ENCODE data around the gene IRF8.

IRF8 gene

DNA sequence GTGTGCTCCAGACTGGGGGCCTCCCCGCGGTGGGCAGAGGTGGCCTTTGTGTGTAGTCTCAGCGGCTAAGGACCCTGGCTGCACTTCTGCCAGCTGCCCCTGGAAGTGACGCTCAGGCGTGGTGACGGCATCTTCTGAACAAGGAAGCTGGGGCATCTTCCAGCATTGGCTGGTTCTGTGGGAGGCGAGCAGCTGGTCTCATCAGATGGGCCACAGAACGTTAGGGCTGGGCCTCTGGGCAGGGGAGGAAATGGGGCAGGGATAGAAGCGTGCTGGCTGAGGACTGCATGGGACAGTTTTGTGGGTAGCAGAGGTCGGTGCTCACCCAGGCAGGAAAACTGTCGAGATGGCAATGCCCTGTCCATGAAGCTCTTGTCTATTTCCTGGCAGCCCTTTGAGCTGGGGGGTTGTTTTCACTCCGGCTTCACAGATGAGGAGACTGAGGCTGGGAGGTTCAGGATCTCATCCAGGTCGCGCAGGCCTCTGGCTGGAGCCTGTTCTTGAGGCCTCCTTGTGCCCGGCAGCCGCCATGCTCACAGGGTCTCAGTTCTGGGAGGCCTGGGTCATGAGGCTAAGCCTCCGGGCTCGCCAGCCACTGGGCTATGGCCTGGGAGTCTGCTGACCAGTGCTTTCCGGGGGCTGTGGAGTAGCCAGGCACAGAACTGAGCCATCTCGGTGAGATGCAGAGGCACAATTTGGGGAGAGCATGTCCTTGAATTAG lies 16.3 kb downstream of the IRF8 start:
- DNase-seq: no peak

DNA sequence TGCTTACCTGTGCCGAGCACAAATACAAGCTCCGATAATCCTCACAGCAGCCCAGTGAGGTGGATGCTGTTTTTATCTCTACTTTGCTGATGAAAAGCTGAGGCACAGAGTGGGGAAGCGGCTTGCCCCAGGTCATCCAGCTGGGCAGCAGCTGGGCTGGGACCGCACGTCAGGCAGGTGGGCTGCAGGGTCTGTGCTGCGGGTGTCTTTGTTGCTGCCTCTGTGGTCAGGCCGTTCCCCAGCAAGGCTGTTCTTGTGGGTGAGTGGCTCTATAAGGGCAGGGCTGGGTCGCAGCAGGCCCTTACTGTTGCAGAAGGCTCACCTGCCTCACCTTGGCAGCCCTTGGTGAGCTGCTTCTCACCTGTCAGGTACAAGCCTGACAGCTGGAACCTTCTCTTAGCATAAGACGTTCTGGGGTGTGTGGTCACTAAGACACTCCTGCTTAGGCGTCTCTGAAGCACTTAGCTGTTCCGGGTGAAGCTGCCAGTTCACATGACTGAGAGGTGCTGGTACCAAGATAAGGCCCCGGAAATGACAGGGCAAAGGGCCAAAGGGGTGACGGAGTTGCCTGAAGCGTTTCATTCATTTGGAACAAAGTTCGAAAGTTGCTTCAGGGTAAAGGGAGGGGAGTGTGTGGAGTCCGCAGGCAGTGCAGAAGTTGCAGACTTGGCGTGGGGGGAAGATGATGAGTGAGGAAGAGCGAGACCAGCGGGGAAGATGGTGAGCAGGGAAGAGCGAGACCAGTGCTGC lies 17.4 kb downstream of the IRF8 start:
- no peak for DNase-seq

DNA sequence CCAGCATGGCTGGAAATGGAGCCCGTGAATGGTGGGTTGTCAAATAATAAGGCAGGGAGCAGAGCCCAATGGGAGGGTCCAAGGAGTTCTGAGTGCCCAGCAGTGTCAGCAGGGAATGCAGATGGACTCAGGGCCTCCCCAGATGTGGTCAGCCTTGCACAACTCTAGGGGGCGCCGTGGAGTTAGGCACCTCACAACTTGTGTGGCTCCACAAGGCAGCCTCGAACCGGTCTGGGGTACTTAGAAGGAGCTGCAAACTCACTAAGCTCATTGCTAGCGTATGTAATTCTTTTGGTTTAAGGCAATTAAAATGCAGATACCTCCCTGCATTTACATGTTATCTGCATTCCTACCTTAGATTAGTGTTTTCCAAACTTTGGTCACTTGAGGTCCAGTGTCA lies 18.1 kb downstream of the IRF8 start:
- no peak for DNase-seq

DNA sequence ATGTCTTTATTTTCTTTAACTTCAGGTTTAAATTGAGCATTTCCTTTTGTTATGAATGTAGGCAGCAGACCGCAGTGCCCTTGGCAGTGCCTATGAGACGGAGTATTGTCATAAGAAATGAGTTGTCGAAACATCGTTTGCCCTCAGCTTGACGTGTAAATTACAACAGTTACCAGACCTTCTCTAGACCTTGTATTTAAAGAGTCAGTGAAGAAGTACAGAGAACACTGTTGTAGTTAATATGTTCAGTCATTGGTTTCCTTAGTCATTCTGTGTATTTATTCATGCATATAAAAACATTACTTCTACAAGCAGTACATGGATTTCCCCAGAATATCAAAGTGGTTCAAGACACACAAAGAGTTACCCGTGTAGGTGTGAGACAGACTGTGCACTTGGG lies 19.0 kb downstream of the IRF8 start:
- no peak for DNase-seq

DNA sequence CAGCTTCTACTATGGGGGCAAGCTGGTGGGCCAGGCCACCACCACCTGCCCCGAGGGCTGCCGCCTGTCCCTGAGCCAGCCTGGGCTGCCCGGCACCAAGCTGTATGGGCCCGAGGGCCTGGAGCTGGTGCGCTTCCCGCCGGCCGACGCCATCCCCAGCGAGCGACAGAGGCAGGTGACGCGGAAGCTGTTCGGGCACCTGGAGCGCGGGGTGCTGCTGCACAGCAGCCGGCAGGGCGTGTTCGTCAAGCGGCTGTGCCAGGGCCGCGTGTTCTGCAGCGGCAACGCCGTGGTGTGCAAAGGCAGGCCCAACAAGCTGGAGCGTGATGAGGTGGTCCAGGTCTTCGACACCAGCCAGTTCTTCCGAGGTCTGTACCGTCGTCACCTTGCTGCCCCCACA lies 19.5 kb downstream of the IRF8 start:
- DNase-seq: no peak

DNA sequence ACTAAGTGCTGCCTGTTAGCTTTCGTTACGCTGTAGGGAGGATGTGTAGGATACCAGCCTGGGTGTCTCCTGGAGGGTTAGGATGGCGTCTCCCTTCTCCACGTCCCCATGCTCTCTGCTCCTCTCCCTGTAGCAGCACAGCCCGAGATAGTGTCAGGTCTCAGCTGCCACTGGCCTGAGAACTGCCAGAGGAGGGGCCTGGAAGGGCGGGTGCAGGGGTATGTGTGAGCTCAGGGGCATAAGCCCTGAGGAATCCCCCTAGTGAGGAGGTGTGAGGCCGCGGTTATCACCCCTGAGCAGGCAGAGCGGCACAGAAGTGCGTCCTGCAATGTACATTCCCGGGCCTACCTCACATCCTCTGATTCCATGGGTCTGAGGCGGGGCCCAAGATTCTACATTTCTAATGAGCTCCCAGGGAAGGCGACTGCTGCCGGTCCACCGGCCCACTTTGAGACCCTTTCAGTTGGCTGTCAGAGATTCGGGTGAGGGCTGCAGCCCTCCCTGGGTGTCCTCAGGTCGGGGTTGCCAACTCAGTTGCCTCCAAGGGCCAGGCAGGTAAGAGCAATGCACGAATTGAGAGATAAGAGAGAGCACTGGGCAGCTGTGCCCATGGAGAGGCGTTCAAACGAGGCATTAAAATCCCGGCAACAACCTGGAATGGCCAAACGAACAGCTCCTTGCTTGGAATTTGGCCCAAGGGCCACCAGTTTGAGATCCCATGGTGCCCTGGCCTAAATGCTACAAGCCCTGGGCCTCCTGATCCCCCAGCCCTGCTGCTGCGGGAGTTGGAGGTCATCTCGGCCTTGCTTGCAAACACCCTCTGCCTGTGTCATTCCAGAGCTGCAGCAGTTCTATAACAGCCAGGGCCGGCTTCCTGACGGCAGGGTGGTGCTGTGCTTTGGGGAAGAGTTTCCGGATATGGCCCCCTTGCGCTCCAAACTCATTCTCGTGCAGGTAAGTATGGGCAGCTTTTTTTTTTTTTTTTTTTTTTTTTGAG lies 20.6 kb downstream of the IRF8 start:
- DNase-seq: no peak

DNA sequence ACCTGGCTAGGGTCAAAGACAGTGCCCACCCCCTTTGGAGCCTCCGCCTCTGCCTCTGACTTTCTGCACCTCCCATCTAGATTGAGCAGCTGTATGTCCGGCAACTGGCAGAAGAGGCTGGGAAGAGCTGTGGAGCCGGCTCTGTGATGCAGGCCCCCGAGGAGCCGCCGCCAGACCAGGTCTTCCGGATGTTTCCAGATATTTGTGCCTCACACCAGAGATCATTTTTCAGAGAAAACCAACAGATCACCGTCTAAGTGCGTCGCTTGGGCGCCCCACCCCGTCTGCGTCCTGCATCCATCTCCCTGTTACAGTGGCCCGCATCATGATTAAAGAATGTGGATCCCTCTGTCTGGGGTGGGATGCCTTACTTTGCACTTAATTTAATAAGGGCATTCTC lies 22.1 kb downstream of the IRF8 start:
- no peak for DNase-seq

DNA sequence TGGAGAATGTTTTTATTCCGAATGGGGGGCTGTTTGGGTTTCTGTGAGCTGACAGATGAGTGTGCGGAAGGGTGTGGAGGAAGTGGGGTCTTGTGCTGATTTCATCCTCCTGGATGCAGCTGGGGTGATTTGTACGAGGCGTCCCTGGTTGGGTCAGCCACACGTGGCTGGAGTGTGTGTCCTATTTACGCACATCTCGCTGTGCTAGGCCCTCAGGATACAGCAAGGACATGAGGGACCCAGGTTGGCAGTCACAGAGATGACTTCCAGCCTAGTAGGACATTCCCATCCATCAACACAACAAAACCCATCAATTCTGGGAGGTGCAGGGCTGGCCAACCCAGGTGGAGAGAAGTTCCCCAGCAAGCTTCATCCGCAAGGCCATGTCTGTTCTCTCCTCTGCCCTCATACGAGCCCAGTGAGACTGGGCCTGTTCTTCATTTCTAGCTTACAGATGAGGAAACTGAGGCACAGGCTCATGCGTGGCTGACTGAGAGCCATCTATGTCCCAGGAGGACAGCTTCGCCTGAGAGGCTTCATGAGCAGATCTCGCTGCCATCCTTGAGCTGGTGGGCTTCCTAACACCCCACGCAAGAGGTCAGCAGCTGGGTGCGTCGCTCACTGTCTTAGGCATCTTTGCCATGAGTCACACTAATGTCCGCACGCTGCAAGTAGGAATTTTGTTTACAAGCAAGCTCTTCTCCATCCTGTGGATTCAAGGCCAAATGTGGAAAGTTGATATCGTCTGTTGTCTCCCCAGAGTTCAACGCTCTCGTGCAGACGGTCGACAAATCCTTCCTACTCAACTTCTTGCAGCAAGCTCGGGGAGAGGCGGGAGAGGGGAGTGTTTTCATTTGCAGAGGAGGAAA lies 24.4 kb downstream of the IRF8 start:
- DNase-seq: no peak

DNA sequence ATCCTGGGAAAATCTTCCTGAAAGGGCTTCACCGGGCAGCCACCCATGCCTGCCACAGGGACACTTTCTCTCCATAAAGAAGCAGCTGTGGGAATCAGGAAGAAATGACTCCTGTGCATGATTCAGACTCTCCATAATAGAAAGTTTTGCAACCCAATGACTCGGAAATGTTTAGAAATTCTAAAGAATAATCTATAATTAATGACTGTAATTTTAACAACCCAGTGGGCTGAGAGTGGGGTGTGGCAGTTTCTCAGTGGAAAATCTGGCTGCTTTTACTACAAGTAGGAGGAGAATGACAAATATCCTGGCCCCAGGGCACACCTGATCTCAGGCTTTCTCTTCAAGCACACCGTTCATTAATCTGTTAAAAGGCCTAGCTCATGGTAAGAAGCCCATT lies 25.7 kb downstream of the IRF8 start:
- DNase-seq: no peak

DNA sequence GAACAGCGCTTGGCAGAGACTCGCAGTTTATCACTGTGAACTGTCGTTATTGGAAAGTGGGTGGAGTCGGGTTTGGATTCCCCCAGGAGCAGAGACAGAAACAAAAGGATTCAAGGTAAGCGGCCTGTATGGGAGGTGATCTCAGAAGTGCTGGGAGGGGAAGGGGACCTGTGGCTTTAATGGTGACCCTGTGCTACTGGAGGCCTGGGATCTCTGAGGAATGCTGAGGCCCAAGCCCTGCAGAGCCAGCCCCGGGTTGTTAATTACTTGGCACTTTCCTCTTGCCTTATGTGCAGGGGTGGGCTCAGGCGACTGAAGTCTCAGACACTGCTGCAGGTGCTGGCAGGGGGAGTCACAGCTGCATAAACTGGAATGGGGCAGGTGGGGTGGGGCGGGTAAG lies 27.4 kb downstream of the IRF8 start:
- no peak for DNase-seq

DNA sequence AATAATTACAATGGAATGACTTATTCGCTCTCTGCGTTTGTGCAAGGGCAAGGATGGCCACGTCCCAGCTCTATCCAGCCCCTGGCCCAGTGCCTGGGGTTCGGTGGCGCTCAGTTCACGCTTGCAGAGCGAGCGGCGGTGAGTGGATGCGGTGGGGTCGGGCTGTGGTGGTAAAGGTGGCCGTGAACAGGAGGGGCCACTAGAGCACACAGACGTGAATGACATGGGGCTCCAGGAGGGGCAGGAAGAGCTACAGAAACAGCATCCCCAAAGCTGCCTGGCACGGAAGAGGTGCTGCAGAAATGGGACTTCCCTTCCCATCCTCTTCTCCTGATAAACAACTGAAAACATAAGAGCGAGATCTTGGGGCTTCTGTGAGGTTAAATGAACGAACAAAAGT lies 28.4 kb downstream of the IRF8 start:
- no peak for DNase-seq

DNA sequence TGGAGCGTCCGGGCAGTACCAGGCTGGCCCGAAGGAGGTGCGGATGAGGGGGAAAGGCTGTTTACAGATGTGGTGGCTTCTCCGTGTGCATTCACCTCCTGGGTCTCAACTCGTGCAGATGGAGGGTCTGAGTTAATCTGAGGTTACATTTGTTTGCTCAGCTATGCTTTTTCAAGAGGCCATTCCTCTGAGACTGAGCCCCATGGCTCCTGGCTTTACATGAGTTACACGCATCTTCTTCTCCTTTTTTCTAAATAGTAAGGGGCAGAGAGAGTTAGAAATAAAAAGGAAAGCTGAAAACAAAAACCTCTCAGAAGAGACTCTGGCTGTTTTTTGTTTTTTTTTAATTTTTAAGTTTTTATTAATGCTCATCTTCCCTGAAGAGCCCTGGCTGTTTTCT lies 29.0 kb downstream of the IRF8 start:
- no peak for DNase-seq

DNA sequence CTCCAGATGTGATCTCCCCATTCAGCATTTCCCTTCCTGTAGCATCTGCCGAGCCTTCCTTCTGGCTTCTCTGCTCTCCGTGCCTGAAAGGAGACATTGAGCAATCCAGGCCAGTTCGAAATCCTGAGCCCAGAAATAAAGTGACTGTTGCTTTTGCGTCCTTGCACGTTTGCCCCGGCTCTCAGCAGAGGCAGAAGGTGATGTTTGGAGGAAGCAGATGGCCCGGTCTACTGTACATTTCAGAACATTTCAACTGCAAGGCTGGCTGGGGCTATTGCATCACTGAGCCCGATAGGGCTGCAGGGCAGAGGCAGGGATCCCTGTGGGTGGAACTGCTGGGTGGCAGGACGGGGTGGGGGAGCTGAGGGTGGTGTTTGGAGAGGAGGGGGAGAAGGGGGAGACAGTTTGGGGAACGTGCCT lies 29.4 kb downstream of the IRF8 start:
- no peak for DNase-seq

DNA sequence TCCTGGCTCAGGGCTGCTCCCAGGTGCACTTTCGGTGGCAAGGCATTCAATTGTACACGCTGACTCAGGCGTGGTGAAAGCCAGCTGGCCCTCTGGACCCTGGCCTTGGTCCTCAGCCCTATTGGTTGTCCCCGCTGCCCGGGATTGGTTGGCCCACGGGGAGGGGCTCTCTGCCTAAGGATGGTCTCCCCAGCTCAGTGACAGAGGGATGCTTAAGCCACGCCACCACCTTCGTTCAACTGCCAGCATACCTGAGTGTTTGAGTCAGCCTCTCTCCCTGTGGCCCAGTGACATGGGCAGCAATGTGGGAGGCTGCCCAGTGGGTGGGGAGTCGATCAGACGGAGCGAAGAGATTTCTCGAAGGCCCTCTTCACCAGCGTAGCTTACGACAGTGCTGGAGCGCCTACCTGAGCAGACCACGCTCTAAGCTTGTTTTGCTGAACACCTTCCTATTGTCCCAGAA lies 30.3 kb downstream of the IRF8 start:
- no peak for DNase-seq

DNA sequence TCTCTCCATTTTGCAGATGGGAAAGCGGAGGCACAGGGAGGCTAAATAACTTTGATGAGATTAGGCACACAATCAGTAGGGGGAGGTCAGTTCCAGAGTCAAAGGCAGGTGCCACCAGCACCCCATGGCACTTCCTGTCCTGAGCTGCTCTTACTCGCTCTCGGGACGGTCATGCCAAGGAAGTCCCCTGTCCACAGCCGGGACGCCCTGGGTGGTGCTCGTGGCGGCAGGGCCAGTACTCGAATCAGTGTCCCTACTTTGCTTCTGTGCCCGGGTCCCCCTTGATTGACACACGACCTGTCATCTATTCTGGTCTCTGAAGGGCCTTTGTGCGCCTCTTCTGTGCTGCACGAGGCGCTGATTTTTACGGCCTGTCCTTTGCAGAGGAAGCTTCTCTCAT lies 31.3 kb downstream of the IRF8 start:
- DNase-seq: no peak

DNA sequence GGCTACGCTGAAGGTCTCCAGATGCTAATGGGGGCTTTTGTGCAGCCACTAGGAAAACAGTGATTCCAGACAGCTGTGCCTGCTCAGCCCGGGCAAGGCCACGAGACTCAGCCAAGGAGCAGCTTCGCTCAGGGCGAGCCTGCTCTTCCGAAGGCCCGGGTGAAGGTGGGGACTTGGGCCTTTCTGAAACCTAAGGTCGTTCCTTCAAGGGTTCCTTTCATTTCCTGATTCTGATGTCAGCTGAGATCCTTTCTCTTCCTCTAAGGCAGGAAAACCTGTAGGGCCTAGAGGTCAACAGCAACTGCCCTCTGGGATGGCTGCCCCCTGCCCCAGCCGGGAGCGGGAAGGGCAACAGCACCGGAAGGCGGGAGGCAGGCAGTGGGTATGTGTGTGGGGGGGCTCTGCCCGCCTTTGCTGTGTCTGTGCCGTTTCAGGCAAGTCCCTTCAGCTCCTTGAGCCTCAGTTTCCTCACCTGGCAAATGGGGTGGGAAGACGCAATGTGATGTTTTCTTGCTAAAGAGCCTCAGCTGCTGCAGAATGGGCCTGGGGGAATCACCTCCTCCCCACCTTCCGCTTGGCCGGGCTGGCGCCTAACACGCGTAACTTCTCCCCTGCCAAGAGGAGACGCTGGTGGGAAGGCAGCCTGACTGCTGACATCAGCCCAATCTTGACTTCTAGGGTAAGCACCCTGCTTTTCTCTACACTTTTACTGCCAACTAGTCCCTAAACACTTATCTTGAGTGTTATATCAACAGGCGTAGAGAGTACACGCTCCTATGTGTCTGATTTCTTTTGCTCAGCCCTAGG lies 32.8 kb downstream of the IRF8 start:
- no peak for DNase-seq

DNA sequence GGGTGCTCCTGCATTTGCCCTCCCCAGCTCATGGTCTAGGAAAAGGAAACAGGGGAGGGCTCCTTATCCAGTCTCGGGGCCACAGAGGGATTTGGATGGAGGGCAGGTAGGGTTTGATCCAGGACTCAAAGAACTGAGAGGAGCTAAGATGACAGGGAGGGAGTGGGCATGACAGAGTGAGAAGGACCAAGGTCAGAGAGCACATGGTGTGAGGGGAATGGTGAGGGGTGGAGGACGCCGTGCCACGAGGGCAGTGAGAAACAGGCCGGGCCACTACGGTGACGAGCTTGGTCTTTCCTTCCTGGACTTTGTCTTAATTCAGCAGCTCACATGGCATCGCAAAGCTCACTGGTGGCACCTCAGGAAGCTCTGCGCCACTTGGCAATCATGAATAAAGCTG lies 35.2 kb downstream of the IRF8 start:
- no peak for DNase-seq

DNA sequence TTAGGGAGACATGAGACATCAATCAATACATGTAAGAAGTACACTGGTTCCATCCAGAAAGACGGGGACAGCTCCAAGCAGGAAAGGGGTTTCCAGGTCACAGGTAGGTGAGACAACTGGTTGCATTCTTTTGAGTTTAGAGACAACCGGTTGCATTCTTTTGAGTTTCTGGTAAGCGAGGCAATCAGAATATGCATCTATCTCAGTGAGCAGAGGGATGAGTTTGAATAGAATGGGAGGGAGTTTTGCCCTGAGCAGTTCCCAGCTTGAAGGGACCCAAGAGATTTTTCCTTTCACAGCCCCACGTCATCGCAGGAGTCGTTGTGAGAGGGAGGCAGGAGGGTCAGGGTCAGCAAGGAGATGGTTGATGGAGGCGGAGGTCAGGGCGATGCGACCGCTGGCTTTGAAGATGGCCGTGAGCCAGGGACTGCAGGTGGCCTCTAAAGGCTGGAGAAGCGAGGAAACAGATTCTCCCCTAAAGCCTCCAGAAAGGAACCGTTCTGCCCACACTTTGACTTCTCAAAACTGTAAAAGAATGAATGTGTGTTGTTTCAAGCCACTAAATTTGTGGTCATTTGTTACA lies 36.5 kb downstream of the IRF8 start:
- no peak for DNase-seq

DNA sequence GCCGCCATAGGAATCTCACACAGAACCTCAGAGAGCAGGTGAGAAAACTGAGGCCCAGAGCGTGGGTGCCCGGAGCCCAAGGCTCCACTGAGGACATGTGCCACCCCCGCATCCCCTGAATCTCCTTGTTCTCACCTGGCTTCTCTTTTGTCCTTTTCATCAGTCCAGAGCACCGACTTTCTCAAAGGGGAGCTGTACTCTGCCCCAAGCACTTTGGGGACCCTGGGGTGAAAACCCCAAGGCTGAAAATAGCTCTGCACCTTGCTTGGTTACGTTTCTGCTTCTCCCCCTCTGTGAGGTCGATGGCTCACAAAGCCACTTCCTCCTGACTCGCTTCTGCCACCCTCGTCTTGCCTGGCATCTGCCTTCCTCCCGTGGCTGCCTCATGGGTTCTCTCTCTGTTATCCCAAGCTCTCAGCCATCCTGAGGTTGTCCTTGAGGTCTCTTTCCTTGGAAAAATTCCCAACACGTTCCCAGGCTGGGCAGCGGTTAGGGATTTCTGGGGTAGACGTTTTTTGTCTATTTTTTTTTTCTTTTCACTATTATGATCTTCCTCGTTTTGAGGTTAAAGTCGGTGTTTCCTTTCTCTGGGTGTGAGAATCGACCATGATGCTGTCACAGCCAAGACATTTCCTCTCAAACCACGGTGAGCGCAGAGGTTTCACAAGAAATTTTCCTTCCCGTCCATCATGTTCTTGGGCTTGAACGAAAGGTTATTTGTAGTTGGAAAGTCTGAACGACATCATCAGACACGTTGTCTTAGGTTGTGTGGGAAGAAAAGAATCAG lies 37.2 kb downstream of the IRF8 start:
- DNase-seq: no peak

DNA sequence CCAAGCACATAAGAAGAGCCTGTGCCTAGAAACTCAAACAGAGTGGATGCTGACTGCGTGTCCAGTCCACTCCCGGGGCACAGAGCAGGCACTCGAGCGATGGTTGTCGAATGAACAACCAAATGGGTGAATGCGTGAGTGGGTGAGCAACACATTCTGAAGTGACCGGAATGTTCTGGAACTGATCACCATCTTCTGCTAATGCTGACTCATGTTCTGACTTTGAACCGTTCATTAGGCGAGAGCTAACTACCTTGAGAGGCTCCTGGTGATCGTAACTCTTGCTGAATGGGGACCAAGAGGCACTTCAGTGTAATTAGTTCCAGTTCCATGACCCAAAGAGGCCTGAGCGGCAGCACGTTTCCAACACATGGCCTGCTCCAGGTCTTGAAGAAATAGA lies 37.9 kb downstream of the IRF8 start:
- no peak for DNase-seq

Measured in NCI-H1436 (cell line).